Femur (tissue), 1 donor: ENCODE measurements around the gene CRADD.
"Not testable (repeated sequence)": the region's sequence is repeated elsewhere in the genome, so short reads cannot be mapped to it uniquely, and the experiment has no call there.

Source experiments
- DNase-seq: peaks from one replicate; pipeline ENCODE4 v3.0.0-alpha.2; 2017

Gene CRADD

DNA sequence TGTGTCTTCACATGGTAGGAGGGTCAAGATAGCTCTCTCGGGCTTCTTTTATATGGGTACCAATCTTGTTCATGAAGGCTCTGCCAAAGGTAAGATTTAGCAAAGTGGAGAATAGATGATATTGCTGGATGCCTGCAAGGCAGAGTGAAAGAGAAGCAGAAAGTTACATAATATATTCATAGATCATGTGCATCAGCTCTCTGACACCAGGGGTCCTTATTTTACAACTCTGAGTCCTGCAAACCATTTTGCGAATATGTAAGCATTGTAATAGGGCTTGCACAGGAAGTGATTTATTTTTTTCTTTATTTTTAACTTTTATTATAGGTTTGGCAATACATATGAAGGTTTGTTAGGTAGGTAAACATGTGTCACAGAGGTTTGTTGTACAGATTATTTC, 31.8 kb downstream of the CRADD start:
- no peak for DNase-seq

DNA sequence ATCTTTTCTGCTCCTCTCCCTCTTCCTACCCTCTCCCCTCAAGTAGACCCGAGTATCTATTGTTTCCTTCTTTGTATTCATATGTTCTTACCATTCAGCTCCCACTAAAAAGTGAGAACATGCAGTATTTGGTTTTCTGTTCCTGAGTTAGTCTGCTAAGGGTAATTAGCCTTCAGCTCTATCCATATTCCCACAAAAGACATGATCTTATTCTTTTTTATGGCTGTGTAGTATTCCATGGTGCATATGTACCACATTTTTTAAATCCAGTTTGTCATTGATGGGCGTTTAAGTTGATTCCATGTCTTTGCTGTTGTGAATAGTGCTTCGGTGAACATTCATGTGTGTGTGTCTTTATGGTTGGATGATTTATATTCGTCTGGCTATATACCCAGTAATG, 32.2 kb downstream of the CRADD start:
- no peak for DNase-seq

DNA sequence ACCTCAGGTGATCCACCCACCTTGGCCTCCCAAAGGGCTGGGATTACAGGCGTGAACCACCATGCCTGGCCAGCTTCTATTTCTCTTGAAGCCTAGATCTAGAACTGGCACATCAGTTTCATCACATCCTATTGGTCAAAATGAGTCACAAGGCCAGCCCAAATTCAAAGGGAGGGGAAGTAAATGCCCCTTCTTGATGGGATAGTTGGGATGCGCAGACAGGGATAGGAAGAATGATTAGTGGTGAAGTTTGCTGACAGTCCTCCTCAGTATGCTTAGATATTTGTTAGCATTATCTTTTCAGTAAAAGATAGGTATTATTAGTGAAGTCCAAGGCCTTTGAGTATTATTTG, 33.4 kb downstream of the CRADD start:
- DNase-seq = no peak

DNA sequence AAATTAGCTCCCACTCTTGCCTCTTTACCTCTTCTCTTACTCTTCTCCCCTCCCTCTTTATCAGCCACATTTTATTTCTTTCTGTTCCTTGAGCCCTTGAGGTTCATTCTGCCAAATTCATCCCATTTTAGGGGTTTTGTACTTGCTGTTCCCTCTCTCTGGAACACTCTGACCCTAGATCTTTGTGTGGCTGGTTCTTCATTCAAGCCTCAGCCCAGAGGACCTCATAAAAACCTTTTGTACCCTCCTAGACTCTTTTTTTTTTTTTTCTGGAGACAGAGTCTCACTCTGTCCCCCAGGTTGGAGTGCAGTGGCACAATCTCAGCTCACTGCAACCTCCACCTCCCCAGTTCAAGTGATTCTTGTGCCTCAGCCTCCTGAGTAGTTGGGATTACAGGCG, 34.3 kb downstream of the CRADD start:
- DNase-seq = not testable (repeated sequence)

DNA sequence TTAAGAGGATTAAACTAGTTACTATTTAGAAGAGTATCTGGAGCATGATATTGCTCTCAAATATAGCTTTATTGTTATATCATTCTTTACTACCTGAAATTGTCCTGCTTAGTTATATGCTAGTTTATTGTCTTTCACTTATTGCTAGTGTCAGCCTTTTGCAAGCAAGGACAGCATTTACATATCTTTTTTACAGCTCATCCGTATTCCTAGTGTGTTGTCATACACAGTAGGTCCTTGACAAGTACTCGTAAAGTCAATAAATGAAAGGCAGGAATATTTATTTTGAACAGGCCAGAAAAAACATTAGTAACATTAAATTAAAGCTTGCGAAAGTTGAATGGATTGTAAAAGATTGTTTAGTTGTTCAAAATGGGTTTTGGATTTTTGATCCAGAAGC, 35.0 kb downstream of the CRADD start:
- DNase-seq = no peak

DNA sequence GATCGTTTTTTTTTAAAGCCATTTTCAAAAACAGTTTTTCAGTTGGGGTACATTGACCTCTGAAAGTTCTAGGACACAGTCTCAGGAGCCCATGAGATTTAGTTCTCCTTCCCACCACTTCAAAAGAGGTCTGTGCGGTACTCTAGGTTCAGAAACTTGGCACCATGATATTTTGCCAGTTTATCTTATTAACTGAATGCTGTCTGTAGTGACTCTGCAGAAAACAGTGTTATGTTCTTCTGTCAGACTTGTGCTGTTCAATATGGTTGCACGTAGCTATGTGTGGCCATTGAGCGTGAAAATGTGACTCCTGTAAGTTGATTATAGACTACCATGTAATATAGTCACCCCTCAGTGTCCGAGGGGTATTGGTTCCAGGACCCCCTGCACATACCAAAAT, 35.9 kb downstream of the CRADD start:
- no peak for DNase-seq

DNA sequence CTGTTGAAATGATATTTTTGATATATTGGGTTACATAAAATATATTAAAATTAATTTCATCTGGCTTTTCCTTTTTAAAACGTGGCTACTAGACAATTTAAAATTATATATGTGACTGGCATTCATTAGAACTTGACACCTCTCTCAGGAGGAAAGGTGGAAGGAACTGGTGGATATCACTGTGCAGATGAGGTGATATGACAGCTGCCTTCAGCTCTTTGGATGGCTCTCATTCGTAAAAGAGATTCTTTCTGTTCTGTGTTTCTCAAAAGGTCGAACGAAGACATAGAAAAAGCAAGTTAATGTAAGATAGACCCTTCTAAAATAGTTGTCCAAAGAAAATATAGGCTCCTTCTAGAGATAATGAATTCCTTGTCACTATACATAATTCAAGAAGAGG, 36.6 kb downstream of the CRADD start:
- DNase-seq = no peak

DNA sequence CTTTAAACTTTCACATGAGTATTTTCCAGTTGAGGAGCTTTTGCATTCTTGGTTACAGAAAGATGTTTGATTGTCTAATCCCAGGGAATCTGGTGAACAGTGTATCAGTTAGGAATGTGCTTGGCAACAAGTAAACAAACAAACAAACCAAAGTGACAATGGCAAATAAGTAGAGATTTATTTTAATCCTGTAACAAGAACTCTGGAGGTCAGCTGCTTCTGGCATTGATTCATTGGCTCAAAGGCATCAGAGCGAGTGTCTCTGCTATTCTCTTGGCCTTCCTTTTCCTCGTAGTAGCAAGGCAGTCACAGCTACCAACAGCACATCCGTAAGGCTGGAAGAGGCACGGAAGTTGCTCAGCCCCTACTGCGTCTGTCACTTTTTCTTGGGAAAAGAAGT, 37.2 kb downstream of the CRADD start:
- DNase-seq = no peak

DNA sequence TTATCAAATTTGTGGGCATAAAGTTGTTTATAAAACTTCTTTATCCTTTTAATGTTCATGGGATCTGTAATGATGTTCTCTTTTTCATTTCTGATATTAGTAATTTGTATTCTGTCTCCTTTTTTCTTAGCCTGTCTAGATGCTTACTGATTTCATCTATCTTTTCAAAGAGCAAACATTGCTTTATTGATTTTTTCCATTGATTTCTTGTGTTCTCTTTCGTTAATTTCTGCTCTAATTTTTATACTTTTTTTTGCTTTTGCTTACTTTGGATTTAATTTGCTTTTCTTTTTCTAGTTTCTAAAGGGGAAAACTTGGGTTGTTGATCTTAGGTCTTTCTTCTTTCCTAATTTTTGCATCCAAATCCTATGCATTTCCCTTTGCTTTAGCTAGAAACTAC, 42.5 kb downstream of the CRADD start:
- DNase-seq = no peak

DNA sequence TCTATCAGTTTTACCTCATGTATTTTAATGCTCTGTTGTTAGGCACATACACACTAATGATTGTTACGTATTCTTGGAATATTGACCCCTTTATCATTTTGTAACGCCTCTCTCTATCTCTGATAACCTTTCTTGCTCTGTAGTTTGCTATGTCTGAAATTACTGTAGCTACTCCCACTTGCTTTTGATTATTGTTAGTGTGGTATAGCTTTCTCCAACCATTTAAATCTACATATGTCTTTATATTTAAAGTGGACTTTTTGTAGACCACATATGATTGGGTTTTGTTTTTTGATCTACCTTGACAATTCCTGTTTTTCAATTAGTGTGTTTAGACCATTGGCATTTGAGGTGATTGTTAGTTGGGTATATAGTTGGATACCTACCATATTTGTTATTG, 43.4 kb downstream of the CRADD start:
- DNase-seq = no peak

DNA sequence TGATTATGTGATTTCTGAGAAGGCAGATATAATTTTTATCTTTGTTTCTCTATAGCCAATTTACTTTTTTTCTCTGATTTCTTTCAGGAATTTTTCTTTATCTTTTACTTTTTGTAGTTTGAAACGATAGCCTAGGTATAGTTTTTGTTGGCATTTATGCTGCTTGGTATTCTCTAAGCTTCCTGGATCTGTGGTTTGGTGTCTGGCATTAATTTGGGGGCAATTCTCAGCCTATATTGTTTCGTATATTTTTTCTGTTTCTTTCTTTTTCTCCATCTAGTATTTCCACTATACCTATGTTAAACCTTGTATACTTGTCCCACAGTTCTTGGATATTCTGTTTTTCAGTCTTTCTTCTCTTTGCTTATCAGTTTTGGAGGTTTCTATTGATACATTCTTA, 45.0 kb downstream of the CRADD start:
- no peak for DNase-seq

DNA sequence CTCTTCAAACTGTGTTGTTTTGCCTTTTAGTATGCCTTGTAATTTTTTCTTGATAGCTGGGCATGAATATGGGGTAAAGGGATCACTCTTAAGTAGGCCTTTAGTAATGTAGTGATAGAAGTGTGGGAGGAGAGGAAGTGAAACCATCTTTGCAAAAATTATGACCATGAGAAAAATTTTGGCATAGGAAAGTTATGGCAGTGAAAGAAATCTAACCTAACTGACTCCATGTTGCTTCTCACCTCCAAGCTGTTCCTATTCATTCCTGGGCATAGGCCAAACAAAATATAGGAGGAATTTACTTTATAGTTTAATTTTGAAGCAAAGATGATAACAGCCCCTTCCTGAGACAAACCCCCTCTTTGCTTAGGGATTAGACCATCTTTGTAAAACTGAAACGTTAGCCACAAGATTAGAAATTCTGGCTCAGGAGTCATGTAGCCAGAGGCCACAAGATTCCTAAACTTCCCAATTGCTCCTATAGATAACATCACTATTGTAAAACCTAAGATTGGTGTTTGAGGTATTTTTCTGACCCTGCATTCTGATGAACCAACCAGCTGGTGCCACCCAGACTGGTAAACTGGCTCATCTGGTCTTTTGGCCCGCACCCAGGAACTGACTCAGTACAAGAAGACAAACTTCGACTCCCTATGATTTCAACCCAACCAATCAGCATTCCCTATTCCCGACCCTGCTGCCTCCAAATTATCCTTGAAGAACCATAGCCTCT, 45.8 kb downstream of the CRADD start:
- no peak for DNase-seq

DNA sequence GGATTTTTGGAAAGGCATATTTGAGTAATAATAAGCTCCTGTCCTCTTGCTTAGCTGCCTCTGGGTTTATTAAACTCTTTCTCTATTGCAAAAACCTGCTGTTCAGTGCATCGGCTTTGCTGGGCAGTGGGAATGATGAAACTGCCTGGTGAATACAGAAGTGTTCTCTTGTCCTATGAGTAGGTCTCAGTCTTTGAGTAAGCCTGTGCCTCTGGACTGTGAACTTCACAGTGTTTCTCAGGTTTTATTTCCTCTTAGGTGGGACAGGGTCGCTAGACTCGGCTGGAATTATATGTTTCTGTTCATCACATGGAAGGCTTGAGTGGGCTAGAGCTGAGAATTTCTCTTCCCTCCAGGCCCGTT, 46.4 kb downstream of the CRADD start:
- DNase-seq = no peak

DNA sequence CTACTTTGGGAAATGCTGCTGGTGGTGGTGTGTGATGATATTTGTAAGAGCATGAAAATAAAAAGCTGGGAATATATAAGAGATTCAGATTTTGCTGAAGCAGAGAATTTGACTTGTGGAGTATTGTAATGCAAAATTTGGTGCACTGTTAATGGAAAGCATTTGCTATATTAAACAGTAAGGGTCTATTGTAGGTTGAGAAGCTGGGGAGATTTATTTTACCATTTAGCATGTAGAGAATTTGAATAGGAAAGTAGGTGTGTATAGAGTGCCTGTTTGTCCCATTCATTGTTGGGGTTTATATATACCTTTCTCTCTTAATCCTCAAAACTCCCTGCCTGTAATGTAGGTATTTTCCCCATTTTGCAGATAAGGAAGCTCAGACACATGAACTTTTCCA, 48.4 kb downstream of the CRADD start:
- DNase-seq = no peak

DNA sequence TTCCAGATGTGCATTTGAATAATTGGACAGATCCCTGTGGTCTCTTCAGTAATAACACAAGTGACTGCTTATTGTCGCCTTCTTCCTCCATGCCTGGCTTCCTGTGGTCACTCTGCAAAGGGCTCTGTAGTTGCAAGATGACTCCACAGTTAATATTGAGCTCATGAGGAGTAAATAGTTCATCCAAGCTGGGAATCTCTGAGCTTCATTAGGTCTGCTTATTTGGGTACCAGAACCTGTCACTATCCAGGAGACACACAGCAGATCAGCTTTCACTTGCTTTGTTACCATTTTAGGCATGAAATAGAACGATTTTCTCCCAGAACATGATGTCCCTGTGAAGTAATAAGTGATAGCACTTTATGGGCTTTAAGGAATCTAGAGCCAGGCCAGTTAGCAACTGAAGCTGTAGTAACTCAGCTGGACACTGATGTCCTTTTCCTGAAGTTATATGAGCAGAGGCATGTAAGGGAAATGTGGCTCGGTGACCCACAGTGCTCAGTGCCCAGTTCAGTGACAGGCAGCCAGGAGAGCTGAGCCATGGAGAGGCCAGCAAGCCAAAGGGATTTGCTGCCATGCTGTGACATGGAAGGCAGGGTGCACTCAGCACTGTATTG, 50.1 kb downstream of the CRADD start:
- no peak for DNase-seq

DNA sequence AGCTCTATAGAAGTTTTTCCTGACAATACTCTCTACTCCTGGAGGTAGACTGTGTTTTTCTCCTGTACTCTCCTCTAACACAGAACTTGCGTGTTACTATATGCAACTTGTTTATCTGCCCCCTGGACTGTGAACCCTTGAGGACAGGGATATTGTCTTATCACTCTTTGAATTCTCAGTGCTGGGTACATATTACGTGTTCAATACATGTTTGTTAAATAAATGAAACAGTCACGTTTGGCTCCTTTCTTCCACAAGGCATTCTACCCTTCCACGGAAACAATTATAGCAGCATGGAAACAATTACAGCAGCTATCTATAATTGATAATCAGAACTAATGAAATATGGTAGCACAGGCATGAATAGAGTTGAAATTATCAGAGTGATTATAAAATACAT, 50.7 kb downstream of the CRADD start:
- no peak for DNase-seq

DNA sequence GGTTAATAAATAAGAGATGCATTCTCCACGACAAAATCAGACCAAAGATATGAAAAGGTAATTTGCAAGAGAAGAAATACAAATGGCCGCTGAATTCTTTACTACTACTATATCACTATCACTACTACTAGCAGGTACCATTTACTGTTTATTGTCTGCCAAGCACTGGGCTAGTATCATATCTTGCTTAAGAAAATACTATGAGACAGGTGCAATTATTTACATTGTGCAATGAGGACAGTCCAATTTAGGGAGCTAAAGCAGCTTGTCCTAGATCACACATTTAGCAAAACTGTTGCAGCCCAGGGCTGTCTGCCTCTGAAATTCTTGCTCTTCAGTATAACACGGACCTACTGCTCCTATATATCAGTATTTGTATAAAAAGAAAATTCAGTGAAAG, 52.8 kb downstream of the CRADD start:
- no peak for DNase-seq

DNA sequence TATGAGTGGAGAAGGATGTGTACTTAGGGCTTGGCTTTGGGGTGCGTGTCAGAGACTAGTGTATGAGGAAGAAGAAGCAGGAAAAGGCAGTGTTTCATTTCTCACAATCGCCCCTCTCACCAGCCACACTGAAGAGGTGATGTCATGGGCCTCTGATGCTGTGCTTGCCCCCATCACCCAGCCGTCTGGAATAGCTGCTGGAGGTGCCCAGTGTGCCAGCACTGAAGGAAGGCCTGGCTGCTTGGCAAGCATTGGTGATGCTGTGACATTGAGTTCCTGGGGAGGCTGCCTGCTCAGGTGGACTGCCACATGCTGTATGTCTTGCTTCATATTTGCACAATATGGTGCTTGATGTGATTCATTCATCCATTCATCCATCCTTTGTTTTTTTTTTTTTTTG, 56.2 kb downstream of the CRADD start:
- no peak for DNase-seq

DNA sequence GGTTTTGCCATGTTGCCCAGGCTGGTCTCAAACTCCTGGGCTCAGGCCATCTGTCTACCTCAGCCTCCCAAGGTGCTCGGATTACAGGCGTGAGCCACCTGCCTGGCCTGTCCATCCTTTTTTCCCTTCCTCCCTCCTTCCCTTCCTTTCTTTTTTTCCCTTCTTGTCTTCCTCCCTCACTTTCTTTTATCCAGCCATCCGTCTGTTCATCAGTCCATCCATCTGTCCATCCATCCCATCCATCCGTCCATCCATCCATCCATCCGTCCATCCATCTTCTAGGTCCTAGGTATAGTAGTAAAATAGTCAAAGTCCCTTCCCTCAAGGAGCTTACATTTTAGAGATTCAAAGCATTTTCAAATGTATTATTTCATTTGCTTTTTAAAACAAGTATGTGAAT, 56.8 kb downstream of the CRADD start:
- no peak for DNase-seq

DNA sequence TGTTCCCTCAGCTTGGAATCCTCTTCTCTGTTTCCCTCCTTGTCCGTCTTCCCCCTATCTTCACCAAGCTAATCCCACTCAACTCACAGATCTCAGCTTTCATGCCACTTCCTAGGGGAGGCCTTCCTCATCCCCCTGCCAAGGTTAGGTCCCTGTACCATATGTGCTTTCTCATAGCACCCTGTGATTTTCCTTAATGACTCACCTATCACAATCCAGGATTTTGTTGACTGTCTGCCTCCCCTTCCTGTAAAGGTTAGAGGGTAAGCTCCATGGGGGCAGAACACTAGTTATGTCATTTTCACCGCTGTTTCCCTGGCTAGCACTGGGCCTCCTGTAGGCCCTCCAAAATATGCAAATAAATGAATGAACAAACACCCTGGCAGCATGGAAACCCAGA, 57.6 kb downstream of the CRADD start:
- DNase-seq = no peak

DNA sequence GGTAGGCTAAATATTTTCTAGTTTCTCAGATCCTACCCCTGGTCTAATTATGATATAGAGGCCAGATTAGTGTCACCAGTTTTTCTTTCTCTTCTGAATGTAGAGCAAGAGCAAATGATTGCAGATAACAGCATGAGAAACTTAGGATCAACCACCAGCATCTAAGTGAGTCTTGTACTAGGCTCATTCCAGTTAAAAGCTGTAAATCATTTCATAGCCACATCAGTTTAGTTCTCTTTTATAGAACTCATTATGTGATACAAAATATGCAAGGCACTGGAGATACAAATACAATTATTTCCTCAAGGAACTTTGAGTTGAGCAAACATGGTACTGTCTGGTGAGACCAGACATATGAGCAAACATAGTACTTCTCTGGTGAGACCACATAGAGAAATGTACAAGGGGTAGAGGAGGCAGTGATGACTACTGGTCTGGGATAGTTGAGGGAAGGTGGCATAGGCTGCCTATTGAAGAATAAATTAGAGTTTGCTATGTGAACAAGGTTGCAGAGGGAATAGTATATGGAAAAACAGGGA, 59.5 kb downstream of the CRADD start:
- no peak for DNase-seq

DNA sequence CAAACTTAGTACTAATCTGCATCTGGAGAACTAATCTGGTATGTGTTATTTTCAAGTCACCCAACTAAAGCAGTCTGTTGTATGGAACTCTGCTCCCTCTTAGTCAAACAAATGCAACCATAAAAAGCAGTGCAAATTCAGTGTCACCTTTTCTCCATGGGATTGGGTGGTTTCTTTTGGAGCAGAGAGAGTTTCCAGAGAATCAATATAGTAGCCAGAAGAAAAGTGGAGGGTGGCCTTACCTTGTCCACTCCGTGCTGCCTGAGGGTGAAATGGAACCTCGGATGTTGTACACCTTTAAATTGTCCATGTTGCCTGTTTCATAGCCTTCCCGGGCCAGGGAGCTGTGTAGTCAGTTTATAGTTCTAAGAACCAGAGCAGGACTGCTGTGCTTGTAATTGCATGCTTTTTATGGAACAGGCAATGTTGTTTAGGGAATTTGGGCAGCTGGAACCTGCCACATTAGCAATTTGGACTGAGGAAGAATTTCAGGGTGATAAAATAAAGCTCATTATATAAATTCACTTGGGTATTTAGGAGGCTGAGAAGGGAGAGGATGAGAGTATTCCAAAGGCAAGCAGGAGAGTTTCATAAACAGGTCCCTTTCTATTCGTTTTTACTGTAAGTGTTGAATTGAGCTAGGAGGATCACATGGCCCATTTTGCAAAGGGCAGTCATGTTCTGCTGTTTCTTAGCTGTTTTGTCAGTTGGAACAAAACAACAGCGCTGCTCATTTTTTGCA, 60.5 kb downstream of the CRADD start:
- DNase-seq = no peak

DNA sequence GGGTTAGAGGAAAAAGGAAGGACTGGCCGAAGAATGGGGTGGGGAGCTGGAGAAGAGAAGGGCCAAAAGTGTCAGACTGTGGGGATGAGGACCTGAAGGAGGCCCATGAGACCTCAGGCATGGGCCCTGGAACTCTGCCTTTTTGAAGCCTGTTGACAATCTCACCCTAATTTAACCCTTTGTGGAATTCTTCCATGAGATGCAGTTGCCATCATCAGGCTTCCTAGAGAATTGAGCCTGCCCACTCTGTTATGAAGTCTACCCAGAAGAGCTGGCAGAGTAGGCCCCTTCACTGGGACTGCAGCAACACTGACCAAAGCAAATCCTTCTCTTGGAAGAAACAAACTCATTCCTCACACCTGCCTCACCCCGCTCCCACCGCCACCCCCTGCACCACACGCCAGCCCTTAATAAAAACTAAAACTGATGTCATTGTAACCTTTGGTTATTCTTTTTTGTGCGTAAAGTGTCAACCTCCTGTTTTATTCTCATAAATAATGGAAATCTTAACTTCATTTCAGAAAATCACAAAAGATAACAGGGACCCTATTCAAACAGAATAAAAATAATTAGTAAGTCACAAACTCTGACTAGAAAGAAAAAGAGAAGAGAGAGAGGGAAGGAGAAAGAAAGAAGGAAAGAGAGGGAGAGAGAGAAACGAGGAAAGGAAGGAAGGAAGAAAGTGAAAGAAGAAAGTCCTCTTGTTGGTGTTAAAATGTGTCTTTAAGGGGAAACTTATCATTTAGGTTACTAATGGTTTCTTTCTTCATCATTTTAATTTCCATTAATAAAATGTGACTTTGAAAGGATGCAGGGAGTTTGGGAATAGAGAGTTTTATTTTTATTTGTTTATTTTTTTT, 61.3 kb downstream of the CRADD start:
- no peak for DNase-seq
